ES-I3 (cell line): ENCODE measurements around the gene SLC22A4.
A peak's percentile ranks its signal among the peaks of the same experiment; 100 is the strongest.

Source experiments
- H3K36me3 ChIP-seq: 2 replicates; pipeline ENCODE4 v1.6.1; 2013; ENCODE audit warnings: mild to moderate bottlenecking, low read length, control low read depth, moderate library complexity; ENCODE audit not compliant: insufficient read depth
- H3K4me1 ChIP-seq: 2 replicates; pipeline ENCODE4 v1.6.1; 2013; ENCODE audit warnings: mild to moderate bottlenecking, control low read depth, low read length; ENCODE audit not compliant: insufficient read depth
- H3K9ac ChIP-seq: 2 replicates; pipeline ENCODE4 v1.6.1; 2013; ENCODE audit warnings: low read depth, mild to moderate bottlenecking, low read length, moderate library complexity
- H3K9me3 ChIP-seq: 2 replicates; pipeline ENCODE4 v1.6.1; 2013; ENCODE audit warnings: mild to moderate bottlenecking, low read length, moderate library complexity; ENCODE audit not compliant: control insufficient read depth, insufficient read depth

The SLC22A4 gene

DNA sequence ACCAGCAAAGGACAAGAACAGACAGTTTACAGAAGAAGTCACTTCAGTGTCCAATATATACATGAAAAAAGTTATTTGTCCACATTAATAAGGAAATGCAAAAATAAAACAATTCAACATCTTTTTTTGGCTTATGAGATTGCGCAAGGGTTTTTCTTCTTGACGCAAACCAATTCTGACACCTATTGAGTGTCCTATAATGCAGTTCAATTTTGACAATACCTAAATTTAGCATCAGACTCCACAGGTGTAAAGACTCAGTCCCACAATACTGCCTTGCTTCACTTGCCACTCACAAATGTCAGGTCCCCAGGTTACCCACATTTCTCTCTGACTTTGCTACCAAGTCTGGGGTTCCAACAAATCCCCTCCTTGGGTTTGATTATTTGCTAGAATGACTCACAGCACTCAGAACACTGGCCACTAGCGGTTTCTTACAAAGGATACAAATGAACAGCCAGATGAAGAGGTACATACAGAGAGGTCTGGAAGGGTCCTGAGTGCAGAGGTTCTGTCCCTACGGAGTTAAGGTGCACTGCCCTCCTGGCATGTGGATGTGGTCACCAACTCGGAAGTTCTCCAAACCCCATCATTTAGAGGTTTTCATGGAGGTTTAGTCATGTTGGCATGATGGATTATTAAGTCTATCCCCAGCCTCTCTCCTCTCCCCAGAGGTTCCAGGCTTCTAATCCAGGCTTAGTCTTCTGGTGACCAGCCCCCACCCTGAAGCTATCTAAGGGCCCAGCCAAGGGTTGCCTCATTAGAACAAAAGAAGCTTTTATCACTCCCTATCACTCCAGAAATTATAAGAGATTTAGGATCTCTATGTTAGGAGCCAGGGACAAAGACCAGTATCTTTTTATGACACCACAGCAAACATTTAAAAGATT, 48.3 kb downstream of the SLC22A4 start:
- Histone ChIP-seq H3K9ac (no peak overlapping the region), H3K4me1 (no peaks in the 10 kb centered on the region), H3K9me3 (no peaks in the 10 kb centered on the region; the same call in 1 of the 2 replicates), H3K36me3 (no peaks in the 10 kb centered on the region)

DNA sequence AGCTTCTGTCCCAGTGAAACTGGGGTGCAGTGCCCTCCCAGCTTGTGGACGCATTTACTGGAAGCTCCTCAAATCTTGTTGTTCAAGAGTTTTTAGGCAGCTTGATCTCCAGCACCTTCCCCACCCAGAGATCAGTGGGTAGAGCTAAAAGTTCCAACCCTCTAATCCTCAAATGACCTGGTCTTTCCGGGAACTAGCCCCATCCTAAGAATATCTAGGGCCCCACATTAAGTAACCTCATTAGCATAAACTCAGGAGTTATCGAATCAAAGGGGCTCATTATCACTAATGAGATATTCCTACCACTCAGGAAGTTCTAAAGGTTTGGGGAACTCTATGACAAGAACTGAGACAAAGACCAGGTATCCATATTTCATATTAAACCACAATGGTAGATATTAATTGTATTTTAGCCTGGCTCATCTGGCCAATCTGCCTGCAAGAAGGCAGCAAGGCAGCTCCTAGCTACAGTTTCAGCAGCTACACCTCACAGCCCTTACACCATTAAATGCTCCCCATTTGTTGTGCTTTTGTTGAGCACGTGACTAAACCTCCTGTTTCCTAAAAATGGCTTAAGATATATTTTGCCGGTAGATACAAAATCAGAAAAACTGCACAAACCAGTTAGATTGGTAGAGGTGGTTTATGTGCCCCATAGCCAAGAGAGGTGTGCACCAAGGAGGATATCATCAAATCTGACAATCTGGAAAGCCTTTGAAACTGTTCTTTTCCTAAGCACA, 50.8 kb downstream of the SLC22A4 start:
- Histone ChIP-seq H3K9ac (no peak overlapping the region), H3K4me1 (no peaks in the 10 kb centered on the region), H3K9me3 (peaks cover 2% of the 10 kb centered on the region; the same call in 1 of the 2 replicates), H3K36me3 (no peaks in the 10 kb centered on the region)

DNA sequence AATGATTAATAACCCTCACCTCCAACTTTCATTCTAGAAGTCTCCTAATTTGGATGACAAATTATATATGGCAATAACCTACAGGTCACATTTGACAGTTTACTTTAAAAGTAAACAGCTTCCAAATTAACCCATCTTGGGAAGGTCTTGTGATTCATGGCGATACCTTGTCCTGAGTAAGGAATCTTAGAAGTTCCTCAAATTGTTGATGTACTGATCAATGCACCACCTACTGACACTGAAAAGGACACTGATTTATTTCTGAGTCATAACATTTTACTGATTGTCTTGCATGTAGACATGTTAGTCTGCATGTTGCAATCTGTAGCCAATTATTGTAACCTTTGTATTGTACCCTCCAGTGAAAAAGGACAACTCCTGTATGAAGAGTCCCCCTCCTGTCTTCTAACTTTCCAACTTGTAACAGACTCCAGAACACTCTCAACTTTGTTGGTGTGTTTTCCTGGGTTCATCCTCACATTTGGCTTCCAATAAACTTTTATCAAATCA, 59.3 kb downstream of the SLC22A4 start:
- Histone ChIP-seq H3K4me1 (no peaks in the 10 kb centered on the region; the same call in 1 of the 2 replicates), H3K36me3 (peaks cover 4% of the 10 kb centered on the region; the same call in 1 of the 2 replicates), H3K9me3 (peaks cover 6% of the 10 kb centered on the region; the same call in 1 of the 2 replicates), H3K9ac (no peak overlapping the region)

DNA sequence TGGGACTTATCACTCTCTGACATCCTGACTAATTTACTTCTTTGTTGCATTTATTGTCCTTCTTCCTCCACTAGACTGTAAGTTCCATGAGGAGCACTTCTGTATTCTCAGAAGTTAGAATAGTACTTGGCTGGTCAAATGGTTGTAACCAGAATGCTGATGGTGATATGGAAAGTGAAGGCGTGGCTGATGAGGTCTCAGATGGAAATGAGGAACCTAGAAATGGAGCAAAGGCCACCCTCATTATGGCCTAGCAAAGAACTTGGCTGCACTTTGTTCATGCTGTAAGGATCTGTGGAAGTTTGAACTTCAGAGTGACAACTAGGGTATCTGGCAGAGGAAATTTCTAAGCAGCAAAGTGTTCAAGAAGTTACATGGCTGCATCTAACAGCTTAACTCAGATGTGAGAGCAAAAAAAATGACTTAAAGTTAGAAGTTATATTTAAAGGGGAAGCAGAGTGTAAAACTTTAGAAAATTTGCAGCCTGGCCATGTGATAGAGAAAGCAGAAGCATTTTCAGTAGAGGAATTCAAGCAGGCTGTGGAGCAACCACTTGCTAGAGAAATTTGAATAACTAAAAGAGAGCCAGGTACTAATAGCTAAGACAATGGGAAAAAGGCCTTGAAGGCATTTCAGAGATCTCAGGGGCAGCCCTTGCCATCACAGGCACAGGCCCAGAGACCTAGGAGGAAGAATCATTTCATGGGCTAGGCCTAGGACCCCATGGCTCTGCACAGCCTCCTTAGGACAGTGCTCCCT, 60.4 kb downstream of the SLC22A4 start:
- H3K36me3 ChIP-seq: peaks cover 4% of the 10 kb centered on the region; the same call in 1 of the 2 replicates
- H3K9ac ChIP-seq: no peak overlapping the region
- no peaks in the 10 kb centered on the region; the same call in 1 of the 2 replicates for H3K4me1 ChIP-seq
- peaks cover 4% of the 10 kb centered on the region; the same call in 1 of the 2 replicates for H3K9me3 ChIP-seq

DNA sequence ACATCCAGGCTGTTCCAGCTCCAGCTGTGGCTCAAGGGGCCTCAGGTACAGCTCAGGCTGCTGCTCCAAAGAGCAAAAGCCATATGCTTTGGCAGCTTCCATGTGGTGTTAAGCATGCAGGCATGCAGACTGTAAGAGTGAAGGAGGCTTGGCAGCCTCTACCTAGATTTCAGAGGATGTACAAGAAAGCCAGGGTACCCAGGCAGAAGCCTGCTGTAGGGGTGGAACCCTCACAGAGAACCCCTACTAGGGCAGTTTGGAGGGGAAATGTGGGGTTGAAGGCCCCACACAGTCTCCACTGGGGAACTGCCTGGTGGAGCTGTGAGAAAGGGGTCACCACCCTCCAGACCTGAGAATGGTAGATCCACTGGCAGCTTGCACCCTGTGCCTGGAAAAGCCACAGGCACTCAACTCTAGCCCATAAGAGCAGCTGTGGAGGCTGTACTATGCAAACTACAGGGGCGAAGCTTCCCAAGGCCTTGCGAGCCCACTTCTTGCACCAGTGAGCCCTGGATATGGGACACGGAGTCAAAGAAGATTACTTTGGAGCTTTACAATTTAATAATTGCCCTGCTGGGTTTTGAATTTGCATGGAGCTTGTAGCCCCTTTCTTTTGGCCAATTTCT, 61.1 kb downstream of the SLC22A4 start:
- Histone ChIP-seq H3K4me1 (no peaks in the 10 kb centered on the region; the same call in 1 of the 2 replicates), H3K36me3 (peaks cover 4% of the 10 kb centered on the region; the same call in 1 of the 2 replicates), H3K9ac (no peak overlapping the region), H3K9me3 (peaks cover 4% of the 10 kb centered on the region; the same call in 1 of the 2 replicates)

DNA sequence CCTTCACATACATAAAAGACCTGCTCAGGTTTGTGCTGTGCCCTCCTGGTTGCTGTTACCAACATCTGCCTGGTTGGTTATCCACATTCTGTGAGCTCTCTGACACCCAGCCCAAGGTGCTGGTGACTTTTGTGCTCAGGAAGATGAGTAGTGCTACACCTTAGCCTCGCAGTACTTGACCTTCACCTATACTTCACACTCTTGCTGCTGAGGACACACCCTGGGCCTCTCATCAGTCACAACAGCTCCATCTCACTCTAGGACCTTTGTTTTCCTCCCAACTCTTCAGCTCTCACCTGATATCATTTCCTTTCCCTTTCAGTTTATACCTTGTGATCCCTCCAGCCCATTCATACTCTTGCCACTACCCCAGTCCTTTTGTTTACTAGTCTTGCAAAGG, 64.6 kb downstream of the SLC22A4 start:
- peaks cover 4% of the 10 kb centered on the region; the same call in 1 of the 2 replicates for H3K9me3 ChIP-seq
- H3K4me1 ChIP-seq: no peaks in the 10 kb centered on the region; the same call in 1 of the 2 replicates
- H3K36me3 ChIP-seq: no peaks in the 10 kb centered on the region
- H3K9ac ChIP-seq: no peak overlapping the region

DNA sequence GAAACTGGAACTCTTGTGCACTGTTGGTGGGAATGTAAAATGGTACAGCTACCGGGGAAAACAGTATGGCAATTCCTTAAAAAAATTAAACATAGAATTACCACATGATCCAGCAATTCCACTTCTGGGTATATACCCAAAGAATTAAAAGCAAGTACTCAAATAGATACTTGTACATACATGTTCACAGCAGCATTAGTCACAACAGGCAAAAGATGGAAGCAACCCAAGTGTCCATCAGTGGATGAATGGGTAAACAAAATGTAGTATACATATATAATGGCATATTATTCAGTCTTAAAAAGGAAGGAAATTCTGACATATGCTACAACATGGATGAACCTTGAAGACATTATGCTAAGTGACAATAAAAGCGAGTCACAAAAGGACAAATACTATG, 67.9 kb downstream of the SLC22A4 start:
- H3K36me3 ChIP-seq: no peaks in the 10 kb centered on the region
- no peaks in the 10 kb centered on the region for H3K4me1 ChIP-seq

DNA sequence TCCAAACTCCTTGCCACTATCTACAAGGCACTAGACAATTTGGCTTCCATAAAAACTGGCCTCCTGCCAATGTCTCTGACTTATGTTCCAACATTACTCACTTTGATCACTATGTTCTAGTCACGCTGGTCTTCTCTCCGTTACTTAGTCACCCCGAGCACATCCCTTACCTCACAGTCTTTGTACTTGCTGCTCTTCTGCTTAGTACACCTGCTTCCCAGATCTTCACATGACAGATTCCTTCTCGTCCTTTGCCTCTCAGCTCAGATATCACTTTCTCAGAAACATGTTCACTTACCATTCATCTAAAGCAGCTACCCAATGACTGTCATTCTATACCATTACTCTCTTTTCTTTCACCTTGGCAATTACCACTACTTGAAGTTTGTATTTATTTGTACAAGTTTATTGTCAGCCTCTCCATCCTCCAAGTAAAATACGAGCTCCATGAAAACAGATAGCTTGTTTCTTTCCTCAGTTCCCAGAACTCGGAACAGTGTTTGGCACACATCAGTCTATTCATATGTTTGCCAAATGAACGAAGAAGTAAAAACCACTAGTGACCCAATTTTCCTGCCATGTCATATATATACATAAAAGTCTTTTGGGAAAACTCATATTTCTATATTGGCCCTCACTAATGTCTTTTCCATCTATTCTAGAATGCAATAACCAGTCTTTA, 69.4 kb downstream of the SLC22A4 start:
- Histone ChIP-seq H3K9me3 (no peaks in the 10 kb centered on the region), H3K36me3 (no peaks in the 10 kb centered on the region), H3K4me1 (no peaks in the 10 kb centered on the region), H3K9ac (no peak overlapping the region)

More for the DNA sequence above, 67.9 kb downstream of the SLC22A4 start:
- Histone ChIP-seq H3K9me3 (no peaks in the 10 kb centered on the region), H3K9ac (no peak overlapping the region)

DNA sequence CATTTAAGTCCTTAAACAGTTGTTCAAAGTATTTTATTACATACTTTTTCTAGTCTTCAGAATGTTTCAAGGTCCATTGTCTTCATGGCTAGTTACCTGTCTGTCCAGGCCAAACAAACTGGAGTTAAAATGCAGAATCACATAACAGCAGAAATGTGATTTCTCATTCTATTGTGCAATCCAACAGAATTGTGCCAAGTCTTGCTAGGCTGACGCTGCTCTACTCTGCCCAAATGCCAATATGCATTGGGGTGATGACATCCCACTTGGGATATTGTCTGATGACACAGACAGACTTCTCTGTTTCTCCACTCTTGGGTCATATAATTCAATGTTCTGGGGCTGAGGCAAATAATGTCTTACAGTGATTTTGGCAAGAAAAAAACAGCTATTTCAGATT, 70.1 kb downstream of the SLC22A4 start:
- Histone ChIP-seq H3K36me3 (no peaks in the 10 kb centered on the region), H3K9me3 (no peaks in the 10 kb centered on the region), H3K4me1 (no peaks in the 10 kb centered on the region), H3K9ac (no peak overlapping the region)

DNA sequence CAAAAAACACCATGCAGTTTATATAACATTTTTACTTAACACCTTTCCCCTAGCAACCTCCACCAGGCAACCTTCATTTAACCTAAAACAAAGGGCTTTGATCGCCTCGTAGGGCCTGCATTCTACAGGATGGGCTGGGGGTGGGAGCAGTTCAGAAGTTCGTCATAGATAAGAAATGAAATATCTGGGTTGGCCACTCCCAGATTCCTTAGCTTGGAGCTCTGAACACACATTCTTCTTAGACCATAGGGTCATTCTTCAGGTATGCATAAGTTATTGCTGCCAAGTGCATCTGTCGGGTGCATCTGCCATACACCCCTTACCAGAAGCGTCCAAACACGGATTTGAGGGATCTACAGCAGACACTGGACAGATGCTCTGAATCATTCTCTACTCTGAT, 71.0 kb downstream of the SLC22A4 start:
- no peaks in the 10 kb centered on the region for H3K4me1 ChIP-seq
- no peaks in the 10 kb centered on the region for H3K9me3 ChIP-seq
- no peak overlapping the region for H3K9ac ChIP-seq

DNA sequence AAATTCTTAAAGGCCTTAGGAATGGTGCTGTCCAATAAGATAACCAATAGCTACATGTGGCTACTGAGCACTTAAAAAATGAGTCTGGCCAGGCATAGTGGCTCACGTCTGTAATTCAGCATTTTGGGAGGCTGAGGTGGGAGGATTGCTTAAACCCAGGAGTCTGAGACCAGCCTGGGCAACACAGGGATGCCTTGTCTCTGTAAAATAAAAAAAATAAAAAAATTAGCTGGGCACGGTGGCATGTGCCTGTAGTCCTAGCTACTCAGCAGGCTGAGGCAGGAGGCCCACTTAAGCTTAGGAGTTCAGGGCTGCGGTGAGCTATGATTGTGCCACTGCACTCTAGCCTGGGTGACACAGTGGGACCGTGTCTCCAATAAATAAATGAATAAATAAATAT, 74.0 kb downstream of the SLC22A4 start:
- no peak overlapping the region for H3K9ac ChIP-seq
- H3K36me3 ChIP-seq: no peaks in the 10 kb centered on the region
- H3K4me1 ChIP-seq: no peaks in the 10 kb centered on the region
- no peaks in the 10 kb centered on the region for H3K9me3 ChIP-seq

More for the DNA sequence above, 71.0 kb downstream of the SLC22A4 start:
- H3K36me3 ChIP-seq: no peaks in the 10 kb centered on the region

DNA sequence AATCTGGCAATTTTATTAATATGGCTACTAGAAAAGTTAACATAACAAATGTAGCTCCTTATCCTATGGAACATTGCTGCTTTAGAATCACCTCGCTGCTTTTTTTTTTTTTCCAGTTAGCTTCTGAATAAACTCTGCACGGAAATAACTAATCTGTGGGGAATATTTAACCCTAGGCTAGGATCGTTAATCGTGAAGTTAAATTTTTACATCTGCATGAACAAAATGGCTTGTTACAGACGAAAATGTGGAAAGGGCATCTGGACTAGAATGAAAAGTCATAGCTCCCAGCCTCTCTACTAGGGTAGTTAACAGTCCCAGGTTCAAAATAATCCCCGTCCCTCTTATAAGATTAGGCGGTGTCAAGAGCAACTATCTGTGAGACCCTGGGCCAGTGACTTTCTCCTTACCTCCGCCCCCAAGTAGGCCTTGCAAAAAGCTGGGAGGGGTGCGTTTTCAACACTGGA, 74.8 kb downstream of the SLC22A4 start:
- H3K4me1 ChIP-seq: no peaks in the 10 kb centered on the region
- peak overlapping the region; percentile 60 for H3K9ac ChIP-seq
- no peaks in the 10 kb centered on the region for H3K36me3 ChIP-seq
- H3K9me3 ChIP-seq: no peaks in the 10 kb centered on the region
